Measurements from ENCODE around the gene ZBTB7C.

ZBTB7C gene

GRCh38 chr18:48445540-48445939 is 36.4 kb upstream of the ZBTB7C start:
- TF ChIP-seq, protein P1, sequence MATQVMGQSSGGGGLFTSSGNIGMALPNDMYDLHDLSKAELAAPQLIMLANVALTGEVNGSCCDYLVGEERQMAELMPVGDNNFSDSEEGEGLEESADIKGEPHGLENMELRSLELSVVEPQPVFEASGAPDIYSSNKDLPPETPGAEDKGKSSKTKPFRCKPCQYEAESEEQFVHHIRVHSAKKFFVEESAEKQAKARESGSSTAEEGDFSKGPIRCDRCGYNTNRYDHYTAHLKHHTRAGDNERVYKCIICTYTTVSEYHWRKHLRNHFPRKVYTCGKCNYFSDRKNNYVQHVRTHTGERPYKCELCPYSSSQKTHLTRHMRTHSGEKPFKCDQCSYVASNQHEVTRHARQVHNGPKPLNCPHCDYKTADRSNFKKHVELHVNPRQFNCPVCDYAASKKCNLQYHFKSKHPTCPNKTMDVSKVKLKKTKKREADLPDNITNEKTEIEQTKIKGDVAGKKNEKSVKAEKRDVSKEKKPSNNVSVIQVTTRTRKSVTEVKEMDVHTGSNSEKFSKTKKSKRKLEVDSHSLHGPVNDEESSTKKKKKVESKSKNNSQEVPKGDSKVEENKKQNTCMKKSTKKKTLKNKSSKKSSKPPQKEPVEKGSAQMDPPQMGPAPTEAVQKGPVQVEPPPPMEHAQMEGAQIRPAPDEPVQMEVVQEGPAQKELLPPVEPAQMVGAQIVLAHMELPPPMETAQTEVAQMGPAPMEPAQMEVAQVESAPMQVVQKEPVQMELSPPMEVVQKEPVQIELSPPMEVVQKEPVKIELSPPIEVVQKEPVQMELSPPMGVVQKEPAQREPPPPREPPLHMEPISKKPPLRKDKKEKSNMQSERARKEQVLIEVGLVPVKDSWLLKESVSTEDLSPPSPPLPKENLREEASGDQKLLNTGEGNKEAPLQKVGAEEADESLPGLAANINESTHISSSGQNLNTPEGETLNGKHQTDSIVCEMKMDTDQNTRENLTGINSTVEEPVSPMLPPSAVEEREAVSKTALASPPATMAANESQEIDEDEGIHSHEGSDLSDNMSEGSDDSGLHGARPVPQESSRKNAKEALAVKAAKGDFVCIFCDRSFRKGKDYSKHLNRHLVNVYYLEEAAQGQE (IDR thresholded peaks at IDR 0.05; ENCODE audit: insufficient read depth in 1 of 2, low read depth in 2 of 2, low read length in 2 of 2): no peak
- TF ChIP-seq SIN3A (IDR thresholded peaks at IDR 0.05; ENCODE audit: borderline replicate concordance, insufficient read depth, low read length): no peak
- TF ChIP-seq TAF1 (IDR thresholded peaks at IDR 0.05; ENCODE audit: borderline replicate concordance, insufficient read depth, low read length): no peak
- no peak for TF ChIP-seq POLR2AphosphoS5 (IDR thresholded peaks at IDR 0.05; ENCODE audit: low read depth, low read length)
- TF ChIP-seq FOXP2 (optimal IDR thresholded peaks at IDR 0.05; ENCODE audit: borderline replicate concordance, extremely low read depth, extremely low read length, insufficient read depth): no peak

DNA sequence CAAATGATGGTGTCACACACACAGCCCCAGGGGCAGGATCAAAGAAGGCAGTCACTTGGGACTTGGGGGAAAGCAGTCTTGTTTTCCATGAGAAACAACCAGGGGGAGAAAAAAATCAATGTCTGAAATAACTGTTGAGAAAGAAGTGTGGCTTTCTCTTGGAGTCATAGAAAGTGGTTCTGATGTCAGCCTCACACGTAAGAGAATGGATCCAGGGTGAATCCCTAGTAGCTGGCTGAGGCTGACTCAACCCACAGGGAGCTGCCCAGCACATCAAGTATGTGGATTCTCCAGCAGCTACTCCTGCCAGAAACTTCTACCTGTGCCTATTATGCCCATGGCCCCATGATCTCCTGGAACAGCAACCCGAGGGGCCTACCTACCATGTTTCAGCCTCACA is 33.6 kb upstream of the ZBTB7C start:
- TF ChIP-seq, protein P1 (IDR thresholded peaks at IDR 0.05; ENCODE audit: insufficient read depth in 1 of 2, low read depth in 2 of 2, low read length in 2 of 2): no peak

GRCh38 chr18:48441405-48441881 is 32.3 kb upstream of the ZBTB7C start:
- TF ChIP-seq SIN3A (IDR thresholded peaks at IDR 0.05; ENCODE audit: borderline replicate concordance, insufficient read depth, low read length) (no peak), POLR2AphosphoS5 (IDR thresholded peaks at IDR 0.05; ENCODE audit: low read depth, low read length) (no peak), FOXP2 (optimal IDR thresholded peaks at IDR 0.05; ENCODE audit: borderline replicate concordance, extremely low read depth, extremely low read length, insufficient read depth) (no peak), TAF1 (IDR thresholded peaks at IDR 0.05; ENCODE audit: borderline replicate concordance, insufficient read depth, low read length) (no peak)
- TF ChIP-seq, protein P1 (IDR thresholded peaks at IDR 0.05; ENCODE audit: insufficient read depth in 1 of 2, low read depth in 2 of 2, low read length in 2 of 2): no peak

DNA sequence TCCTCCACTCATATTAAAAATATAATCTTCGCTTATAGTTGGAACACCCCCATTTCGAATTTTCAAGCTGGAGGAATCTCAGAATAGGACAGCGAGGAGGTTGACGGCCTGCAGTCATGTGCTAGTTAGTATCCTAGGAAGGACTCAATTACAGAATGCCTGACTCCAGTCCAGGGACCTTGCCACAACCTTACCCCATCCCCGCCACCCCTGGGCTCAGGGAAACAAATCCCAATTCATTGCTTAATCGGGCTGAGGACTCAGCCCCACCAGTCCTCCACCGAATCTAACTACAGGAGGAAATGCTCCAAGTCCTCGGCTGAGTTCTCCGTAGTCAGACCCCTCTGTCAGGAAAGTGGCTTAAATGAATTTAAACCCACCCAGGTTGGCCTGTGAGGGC is 31.7 kb upstream of the ZBTB7C start:
- TF ChIP-seq TAF1 (IDR thresholded peaks at IDR 0.05; ENCODE audit: borderline replicate concordance, insufficient read depth, low read length): no peak
- TF ChIP-seq POLR2AphosphoS5 (IDR thresholded peaks at IDR 0.05; ENCODE audit: low read depth, low read length): no peak
- no peak for TF ChIP-seq FOXP2 (optimal IDR thresholded peaks at IDR 0.05; ENCODE audit: borderline replicate concordance, extremely low read depth, extremely low read length, insufficient read depth)
- no peak for TF ChIP-seq SIN3A (IDR thresholded peaks at IDR 0.05; ENCODE audit: borderline replicate concordance, insufficient read depth, low read length)
- TF ChIP-seq, protein P1 (IDR thresholded peaks at IDR 0.05; ENCODE audit: insufficient read depth in 1 of 2, low read depth in 2 of 2, low read length in 2 of 2): no peak

- TF ChIP-seq TAF1 (IDR thresholded peaks at IDR 0.05; ENCODE audit: borderline replicate concordance, insufficient read depth, low read length) (no peak), SIN3A (IDR thresholded peaks at IDR 0.05; ENCODE audit: borderline replicate concordance, insufficient read depth, low read length) (no peak), POLR2AphosphoS5 (IDR thresholded peaks at IDR 0.05; ENCODE audit: low read depth, low read length) (no peak), FOXP2 (optimal IDR thresholded peaks at IDR 0.05; ENCODE audit: borderline replicate concordance, extremely low read depth, extremely low read length, insufficient read depth) (no peak)
- TF ChIP-seq, protein P1 (IDR thresholded peaks at IDR 0.05; ENCODE audit: insufficient read depth in 1 of 2, low read depth in 2 of 2, low read length in 2 of 2): no peak
These were observed 27.7 kb upstream of the ZBTB7C start for GRCh38 chr18:48436907-48437306.
